OCI-LY3 (cell line): ENCODE results near the gene LNX1.

Experiments used
- H2AFZ ChIP-seq: fragments of 200-600, 300-600 bp; shearing (Covaris generic); 2 replicates; pipeline ENCODE4 v1.6.0; 2014; ENCODE audit warnings: antibody characterized with exemption, low read depth, low read length
- H3K27ac ChIP-seq: fragments of 200-600, 300-600 bp; sonication (generic); 2 replicates; pipeline ENCODE4 v1.5.1; 2014; ENCODE audit warnings: mild to moderate bottlenecking, low read length, moderate library complexity, mixed read lengths
- H3K27me3 ChIP-seq: fragments of 200-600, 300-600 bp; sonication (generic); 2 replicates; pipeline ENCODE4 v1.6.1; 2014; ENCODE audit warnings: low read depth, low read length, mixed read lengths
- H3K36me3 ChIP-seq: fragments of 200-600, 300-600 bp; sonication (generic); replicated peaks from 2 replicates; pipeline ENCODE3; 2014; ENCODE audit warnings: low read depth, low read length, mixed read lengths
- H3K4me1 ChIP-seq: fragments of 300-600, 200-600 bp; sonication (generic); 2 replicates; pipeline ENCODE4 v1.6.1; 2014; ENCODE audit warnings: low read length, mixed read lengths
- H3K4me2 ChIP-seq: fragments of 200-600, 300-600 bp; sonication (generic); 2 replicates; pipeline ENCODE4 v1.6.1; 2014; ENCODE audit warnings: low read length, mixed read lengths
- H3K4me3 ChIP-seq: fragments of 300-600, 200-600 bp; sonication (generic); 2 replicates; pipeline ENCODE4 v1.5.1; 2014; ENCODE audit warnings: antibody characterized with exemption, mild to moderate bottlenecking, low read length, moderate library complexity
- H3K79me2 ChIP-seq: fragments of 300-600, 200-600 bp; shearing (Covaris generic); 2 replicates; pipeline ENCODE4 v1.6.1; 2014; ENCODE audit warnings: mild to moderate bottlenecking, low read length, mixed read lengths
- H3K9ac ChIP-seq: fragments of 300-600, 200-600 bp; shearing (Covaris generic); 2 replicates; pipeline ENCODE4 v1.6.0; 2014; ENCODE audit warnings: mild to moderate bottlenecking, low read length, moderate library complexity
- H3K9me3 ChIP-seq: fragments of 200-600, 300-600 bp; shearing (Covaris generic); 2 replicates; pipeline ENCODE4 v1.6.1; 2014; ENCODE audit warnings: low read length, mixed read lengths; ENCODE audit not compliant: insufficient read depth
- H4K20me1 ChIP-seq: fragments of 200-600, 300-600 bp; sonication (generic); 2 replicates; pipeline ENCODE4 v1.6.1; 2016; ENCODE audit warnings: low read length, mixed read lengths; ENCODE audit not compliant: insufficient read depth
- CTCF ChIP-seq: fragments of 200-600, 300-600 bp; sonication (generic); IDR thresholded peaks from 2 replicates; pipeline ENCODE4 v1.5.1; 2014; ENCODE audit warnings: antibody characterized with exemption, low read length, low read depth
- EZH2phosphoT487 ChIP-seq: fragments of 200-600 bp; shearing (Covaris generic); IDR thresholded peaks from 2 replicates; pipeline ENCODE4 v1.6.1; 2018; ENCODE audit warnings: antibody characterized with exemption, mixed run types, low read depth

LNX1 gene

GRCh38 chr4:53515076-53515475 lies 76.2 kb downstream of the LNX1 start:
- no peaks in the 10 kb centered on the region for H3K79me2 ChIP-seq
- no peaks in the 10 kb centered on the region for H3K36me3 ChIP-seq
- H3K4me3 ChIP-seq = no peak overlapping the region
- H4K20me1 ChIP-seq = no peaks in the 10 kb centered on the region
- H3K9me3 ChIP-seq = no peaks in the 10 kb centered on the region
- TF ChIP-seq EZH2phosphoT487 = no peak
- no peak for TF ChIP-seq CTCF
- H2AFZ ChIP-seq = no peak overlapping the region
- H3K4me1 ChIP-seq = no peaks in the 10 kb centered on the region
- H3K27me3 ChIP-seq = 0 out of 2 replicates have a peak, but pooled peaks cover 10% of the 10 kb centered on the region
- H3K9ac ChIP-seq = no peak overlapping the region
- H3K4me2 ChIP-seq = no peak overlapping the region
- H3K27ac ChIP-seq = no peak overlapping the region

GRCh38 chr4:53514509-53514908 lies 76.8 kb downstream of the LNX1 start:
- Histone ChIP-seq H3K27me3 (0 out of 2 replicates have a peak, but pooled peaks cover 10% of the 10 kb centered on the region), H3K36me3 (no peaks in the 10 kb centered on the region), H3K27ac (no peak overlapping the region), H3K4me1 (no peaks in the 10 kb centered on the region), H3K9me3 (no peaks in the 10 kb centered on the region), H3K9ac (no peak overlapping the region), H2AFZ (no peak overlapping the region), H3K4me3 (no peak overlapping the region), H3K79me2 (no peaks in the 10 kb centered on the region), H3K4me2 (no peak overlapping the region), H4K20me1 (no peaks in the 10 kb centered on the region)
- TF ChIP-seq CTCF (no peak), EZH2phosphoT487 (no peak)

DNA sequence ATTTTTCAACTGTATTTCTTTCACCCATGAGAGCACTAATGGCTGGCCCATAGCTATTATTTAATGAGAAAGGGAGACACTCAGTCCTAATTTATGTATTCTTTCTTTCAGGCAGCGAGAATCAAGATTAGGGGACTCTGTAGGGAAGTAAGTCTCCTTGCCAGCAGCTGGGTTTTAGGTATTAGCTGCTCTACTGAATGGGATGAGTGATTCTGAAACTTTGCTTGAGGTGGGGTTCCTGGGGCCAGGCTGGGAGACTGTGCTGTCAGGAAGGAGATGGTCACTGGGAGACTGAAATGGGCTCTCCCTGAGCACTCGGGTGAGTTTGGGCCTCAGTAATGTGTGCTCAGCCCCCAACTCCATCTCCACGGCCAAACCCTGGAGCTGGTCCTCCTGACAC lies 78.7 kb downstream of the LNX1 start:
- no peak for TF ChIP-seq CTCF
- TF ChIP-seq EZH2phosphoT487 = no peak
- Histone ChIP-seq H3K27ac (no peak overlapping the region), H3K4me3 (no peak overlapping the region), H3K27me3 (0 out of 2 replicates have a peak, but pooled peaks cover 10% of the 10 kb centered on the region), H3K36me3 (no peaks in the 10 kb centered on the region), H3K9ac (no peak overlapping the region), H3K9me3 (no peaks in the 10 kb centered on the region), H3K79me2 (no peaks in the 10 kb centered on the region), H4K20me1 (no peaks in the 10 kb centered on the region), H3K4me1 (no peaks in the 10 kb centered on the region), H3K4me2 (no peak overlapping the region), H2AFZ (no peak overlapping the region)

- 0 out of 2 replicates have a peak, but pooled peaks cover 10% of the 10 kb centered on the region for H3K27me3 ChIP-seq
- no peaks in the 10 kb centered on the region for H4K20me1 ChIP-seq
- H3K79me2 ChIP-seq = no peaks in the 10 kb centered on the region
- H3K27ac ChIP-seq = no peak overlapping the region
- H3K9ac ChIP-seq = no peak overlapping the region
- no peak overlapping the region for H3K4me3 ChIP-seq
- H3K4me2 ChIP-seq = no peak overlapping the region
- no peaks in the 10 kb centered on the region for H3K9me3 ChIP-seq
- no peaks in the 10 kb centered on the region for H3K4me1 ChIP-seq
- no peaks in the 10 kb centered on the region for H3K36me3 ChIP-seq
- no peak for TF ChIP-seq EZH2phosphoT487
- TF ChIP-seq CTCF = no peak
- no peak overlapping the region for H2AFZ ChIP-seq
Observed at GRCh38 chr4:53511014-53511413, 80.3 kb downstream of the LNX1 start.
